ENCODE measurements around the gene UTRN. TPM values are rescaled to one million over a fixed set of nuclear protein-coding genes. Genes with fewer than 3 reads are reported as not detected.

Gene UTRN
- total RNA-seq, 2 donors from 2014 or later = 163 to 243 TPM

GRCh38 chr6:144264270-144265060 is 20.7 kb upstream of the UTRN start:
- Histone ChIP-seq H3K36me3 (no peaks in the 10 kb centered on the region), H3K4me3 (peak overlapping the region; percentile 12), H3K27me3 (replicated peaks; ENCODE audit: insufficient read depth) (no peaks in the 10 kb centered on the region), H3K27ac (peak overlapping the region; percentile 78 to 83), H3K4me1 (ENCODE audit: control insufficient read depth in 1 of 2, low read depth in 2 of 2) (peaks cover 24 to 37% of the 10 kb centered on the region in 2 donors), H3K9me3 (no peaks in the 10 kb centered on the region)
- peak; percentile 55 for ATAC-seq (ENCODE audit: insufficient number of reproducible peaks, low FRiP score, low read depth)
- no peak for TF ChIP-seq CTCF (IDR thresholded peaks at IDR 0.05)
- DNase-seq (ENCODE audit: low spot score) = no peak

- H3K27ac ChIP-seq = peak overlapping the region; percentile 78 to 83
- H3K36me3 ChIP-seq = no peaks in the 10 kb centered on the region
- H3K9me3 ChIP-seq = no peaks in the 10 kb centered on the region
- DNase-seq (ENCODE audit: low spot score) (no peak), ATAC-seq (ENCODE audit: insufficient number of reproducible peaks, low FRiP score, low read depth) (no peak)
- peaks cover 24 to 34% of the 10 kb centered on the region in 2 donors for H3K4me1 ChIP-seq (ENCODE audit: control insufficient read depth in 1 of 2, low read depth in 2 of 2)
- H3K27me3 ChIP-seq (replicated peaks; ENCODE audit: insufficient read depth) = no peaks in the 10 kb centered on the region
- H3K4me3 ChIP-seq = no peak overlapping the region
- TF ChIP-seq CTCF (IDR thresholded peaks at IDR 0.05) = no peak
Observed at GRCh38 chr6:144265061-144265357, 20.1 kb upstream of the UTRN start.

GRCh38 chr6:144265390-144265789 is 19.7 kb upstream of the UTRN start:
- H3K27me3 ChIP-seq (replicated peaks; ENCODE audit: insufficient read depth) = no peaks in the 10 kb centered on the region
- DNase-seq (ENCODE audit: low spot score) = no peak
- no peaks in the 10 kb centered on the region for H3K36me3 ChIP-seq
- H3K4me3 ChIP-seq = no peak overlapping the region
- no peaks in the 10 kb centered on the region for H3K9me3 ChIP-seq
- no peak for TF ChIP-seq CTCF (IDR thresholded peaks at IDR 0.05)
- peak overlapping the region; percentile 78 to 83 for H3K27ac ChIP-seq
- peaks cover 24 to 30% of the 10 kb centered on the region in 2 donors for H3K4me1 ChIP-seq (ENCODE audit: control insufficient read depth in 1 of 2, low read depth in 2 of 2)
- ATAC-seq (ENCODE audit: insufficient number of reproducible peaks, low FRiP score, low read depth) = no peak

- DNase-seq (ENCODE audit: low spot score) = peak; percentile 27
- no peaks in the 10 kb centered on the region for H3K36me3 ChIP-seq
- ATAC-seq (ENCODE audit: insufficient number of reproducible peaks, low FRiP score, low read depth) = no peak
- H3K27me3 ChIP-seq (replicated peaks; ENCODE audit: insufficient read depth) = no peaks in the 10 kb centered on the region
- H3K9me3 ChIP-seq = no peaks in the 10 kb centered on the region
- peak overlapping the region; percentile 53 to 83 for H3K27ac ChIP-seq
- H3K4me1 ChIP-seq (ENCODE audit: control insufficient read depth in 1 of 2, low read depth in 2 of 2) = peaks cover 24 to 28% of the 10 kb centered on the region in 2 donors
- H3K4me3 ChIP-seq = peak overlapping the region; percentile 20
- TF ChIP-seq CTCF (IDR thresholded peaks at IDR 0.05) = no peak
Observed at GRCh38 chr6:144266091-144266649, 19.0 kb upstream of the UTRN start.

- TF ChIP-seq CTCF (IDR thresholded peaks at IDR 0.05) = no peak
- Histone ChIP-seq H3K27ac (no peak overlapping the region), H3K27me3 (replicated peaks; ENCODE audit: insufficient read depth) (no peaks in the 10 kb centered on the region), H3K4me1 (ENCODE audit: control insufficient read depth in 1 of 2, low read depth in 2 of 2) (peaks cover 22 to 26% of the 10 kb centered on the region in 2 donors), H3K36me3 (no peaks in the 10 kb centered on the region), H3K4me3 (no peak overlapping the region), H3K9me3 (no peaks in the 10 kb centered on the region)
- DNase-seq (ENCODE audit: low spot score) = no peak
- ATAC-seq (ENCODE audit: insufficient number of reproducible peaks, low FRiP score, low read depth) = no peak
Observed at GRCh38 chr6:144268794-144269349, 16.3 kb upstream of the UTRN start.

Data from thoracic aorta (tissue), 2 donors.